AG09319 (cell line): ENCODE data around the gene PLAAT3.
"Not testable (repeated sequence)": the region's sequence is repeated elsewhere in the genome, so short reads cannot be mapped to it uniquely, and the experiment has no call there.

ENCODE experiments used
- DNase-seq: peaks from one replicate; pipeline ENCODE4 v3.0.0-alpha.2; 2010; ENCODE audit warnings: low read depth; ENCODE audit errors: extremely low read depth
- TF ChIP-seq, protein P1 (sequence below): IDR thresholded peaks from 2 replicates; pipeline ENCODE4 v1.5.1; 2011; ENCODE audit warnings: low read depth, mild to moderate bottlenecking, inconsistent platforms, low read length, moderate library complexity

PLAAT3 gene

DNA sequence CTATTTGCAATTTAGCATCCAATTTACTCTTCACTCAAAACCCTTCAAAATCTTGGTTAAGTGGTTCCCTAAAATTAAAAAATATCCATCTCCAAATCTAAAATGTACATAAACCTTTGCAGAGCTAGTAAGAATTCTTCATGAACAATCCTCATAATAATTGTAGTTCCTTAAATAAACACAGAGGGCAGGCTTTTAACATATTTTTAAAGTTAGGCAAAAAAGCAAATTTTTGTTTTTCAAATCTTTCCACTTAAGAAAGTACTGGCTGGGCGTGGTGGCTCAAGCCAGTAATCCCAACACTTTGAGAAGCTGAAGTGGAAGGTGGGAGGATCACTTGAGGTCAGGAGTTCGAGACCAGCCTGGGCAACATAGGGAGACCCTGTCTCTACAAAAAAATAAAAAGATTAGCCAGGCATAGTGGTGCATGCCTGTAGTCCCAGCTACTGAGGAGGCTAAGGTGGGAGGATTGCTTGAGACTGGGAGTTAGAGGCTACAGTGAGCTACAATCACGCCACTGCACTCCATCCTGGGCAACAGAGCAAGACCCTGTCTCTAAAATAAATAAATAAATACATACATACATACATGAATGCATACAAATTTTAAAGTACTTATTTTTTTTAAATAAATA, 25.1 kb upstream of the PLAAT3 start:
- peak; percentile 12 for DNase-seq

DNA sequence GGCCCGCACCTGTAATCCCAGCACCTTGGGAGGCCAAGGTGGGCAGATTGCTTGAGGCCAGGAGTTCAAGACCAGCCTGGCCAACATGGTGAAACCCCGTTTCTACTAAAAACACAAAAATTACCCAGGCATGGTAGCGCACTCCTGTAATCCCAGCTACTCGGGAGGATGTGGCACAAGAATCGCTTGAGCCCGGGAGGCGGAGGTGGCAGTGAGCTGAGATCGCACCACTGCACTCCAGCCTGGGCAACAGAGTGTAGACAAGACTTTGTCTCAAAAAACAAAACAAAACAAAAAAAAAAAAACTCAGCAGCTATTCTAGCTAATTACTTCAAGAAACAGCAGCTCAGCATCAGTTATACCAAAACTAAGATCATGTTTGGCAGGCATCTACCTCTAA, 24.2 kb upstream of the PLAAT3 start:
- DNase-seq = not testable (repeated sequence)

More for the DNA sequence above, 25.1 kb upstream of the PLAAT3 start:
- TF ChIP-seq, protein P1, sequence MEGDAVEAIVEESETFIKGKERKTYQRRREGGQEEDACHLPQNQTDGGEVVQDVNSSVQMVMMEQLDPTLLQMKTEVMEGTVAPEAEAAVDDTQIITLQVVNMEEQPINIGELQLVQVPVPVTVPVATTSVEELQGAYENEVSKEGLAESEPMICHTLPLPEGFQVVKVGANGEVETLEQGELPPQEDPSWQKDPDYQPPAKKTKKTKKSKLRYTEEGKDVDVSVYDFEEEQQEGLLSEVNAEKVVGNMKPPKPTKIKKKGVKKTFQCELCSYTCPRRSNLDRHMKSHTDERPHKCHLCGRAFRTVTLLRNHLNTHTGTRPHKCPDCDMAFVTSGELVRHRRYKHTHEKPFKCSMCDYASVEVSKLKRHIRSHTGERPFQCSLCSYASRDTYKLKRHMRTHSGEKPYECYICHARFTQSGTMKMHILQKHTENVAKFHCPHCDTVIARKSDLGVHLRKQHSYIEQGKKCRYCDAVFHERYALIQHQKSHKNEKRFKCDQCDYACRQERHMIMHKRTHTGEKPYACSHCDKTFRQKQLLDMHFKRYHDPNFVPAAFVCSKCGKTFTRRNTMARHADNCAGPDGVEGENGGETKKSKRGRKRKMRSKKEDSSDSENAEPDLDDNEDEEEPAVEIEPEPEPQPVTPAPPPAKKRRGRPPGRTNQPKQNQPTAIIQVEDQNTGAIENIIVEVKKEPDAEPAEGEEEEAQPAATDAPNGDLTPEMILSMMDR = peak; percentile 36

GRCh38 chr11:63635762-63636465, 21.7 kb upstream of the PLAAT3 start:
- TF ChIP-seq, protein P1 = peak; percentile 78
- DNase-seq = no peak

GRCh38 chr11:63629426-63629825, 15.2 kb upstream of the PLAAT3 start:
- TF ChIP-seq, protein P1 = no peak
- no peak for DNase-seq

- TF ChIP-seq, protein P1 = no peak
- DNase-seq = no peak
These were observed 9.4 kb upstream of the PLAAT3 start for GRCh38 chr11:63623513-63624140.

DNA sequence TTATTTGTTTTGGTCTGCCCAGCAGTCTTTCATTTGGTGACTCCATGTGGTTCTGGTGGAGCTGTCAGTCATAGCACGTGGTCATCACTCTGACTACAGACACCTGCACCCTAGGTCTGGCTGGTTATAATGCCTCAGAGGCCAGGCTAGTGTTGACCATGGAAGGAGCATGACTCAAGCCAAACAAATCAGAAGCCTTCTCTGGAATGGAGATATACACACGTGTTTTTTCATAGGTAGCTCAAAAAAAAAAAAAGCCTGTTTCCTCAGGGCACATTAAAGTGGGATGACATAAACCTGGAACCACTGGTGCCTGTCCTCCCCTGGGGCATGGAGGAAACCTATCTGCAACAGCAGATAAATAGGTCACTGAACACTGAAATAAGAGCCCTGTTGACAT, 8.1 kb upstream of the PLAAT3 start:
- DNase-seq = no peak
- TF ChIP-seq, protein P1 = no peak

- TF ChIP-seq, protein P1 = no peak
- DNase-seq = no peak
These were observed 6.8 kb upstream of the PLAAT3 start for GRCh38 chr11:63621071-63621470.
